Activated T-helper 1 cell treated with anti-CD3 and anti-CD28 coated beads, Interleukin-2, amount 50 U/mL, for 16 hours (primary cell): Measurements from ENCODE around the gene SPRING1.

Experiments
- DNase-seq, 2 donors: peaks; one replicate each; pipeline ENCODE4 v3.0.0-alpha.2; 2020; ENCODE audit warnings: low read depth in 1 of 2, low spot score in 1 of 2

Gene SPRING1

DNA sequence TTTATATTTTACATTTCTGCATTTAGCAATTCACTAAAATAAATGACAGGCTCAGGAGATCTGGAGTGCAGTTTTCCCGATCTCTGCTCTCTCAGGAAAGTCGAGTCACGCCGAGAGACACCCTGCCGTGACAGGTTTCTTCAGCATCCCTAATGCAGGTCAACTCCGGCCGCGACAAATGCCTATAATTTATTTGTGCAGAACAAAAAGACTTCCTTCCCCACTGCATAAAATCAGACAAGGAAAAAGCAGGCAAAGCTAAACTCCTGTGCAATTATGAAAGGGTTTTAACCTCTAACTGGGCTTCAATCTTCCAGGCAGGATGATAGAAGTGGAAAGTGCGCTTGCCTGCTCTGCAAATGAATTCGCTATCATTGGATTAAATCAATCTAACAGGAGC lies 28.1 kb downstream of the SPRING1 start:
- DNase-seq: no peak

- DNase-seq: peak in 1 of 2 donors; percentile 9
Measured at GRCh38 chr12:116708826-116709756, 28.8 kb downstream of the SPRING1 start.

- DNase-seq: no peak
Measured at GRCh38 chr12:116707751-116708150, 30.1 kb downstream of the SPRING1 start.

GRCh38 chr12:116703214-116703795 lies 34.6 kb downstream of the SPRING1 start:
- peak; percentile 27 to 40 for DNase-seq

DNA sequence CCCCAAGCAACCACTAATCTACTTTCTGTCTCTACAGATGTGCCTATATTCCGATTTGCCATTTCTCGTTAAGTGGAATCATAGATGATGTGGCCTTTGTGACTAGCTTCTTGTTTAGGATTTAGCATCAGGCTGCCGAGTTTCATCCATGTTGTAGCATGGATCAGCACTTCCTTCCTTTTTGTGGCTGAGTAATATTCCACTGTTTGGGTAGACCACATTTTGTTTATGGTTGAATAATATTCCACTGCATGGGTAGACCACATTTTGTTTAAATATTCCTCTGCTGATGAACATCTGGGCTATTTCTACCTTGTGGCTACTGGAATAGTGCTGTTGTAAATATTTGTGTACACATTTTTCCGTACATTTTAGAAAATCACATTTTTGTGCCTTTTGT lies 36.4 kb downstream of the SPRING1 start:
- no peak for DNase-seq

- DNase-seq: no peak
Measured at GRCh38 chr12:116700066-116700465, 37.8 kb downstream of the SPRING1 start.

- no peak for DNase-seq
Measured at GRCh38 chr12:116698554-116699075, 39.3 kb downstream of the SPRING1 start.

DNA sequence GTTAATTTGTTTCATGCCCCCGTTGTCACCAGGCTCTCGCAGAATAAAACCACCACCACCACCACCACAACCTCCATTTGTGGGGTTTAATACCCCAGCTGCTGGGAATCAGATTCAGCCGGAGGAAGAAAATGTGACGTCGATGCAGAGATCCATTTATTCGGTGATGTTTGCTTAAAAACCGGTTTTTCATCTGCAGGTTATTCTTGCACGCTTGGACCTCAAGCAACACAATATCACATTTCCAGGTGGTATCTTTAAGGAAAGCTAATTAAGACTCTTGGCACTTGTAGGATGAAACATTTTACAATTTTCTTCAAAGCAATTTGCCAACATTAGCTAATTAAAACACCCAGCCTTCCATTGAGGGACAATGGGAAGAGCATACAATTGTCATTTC lies 39.8 kb downstream of the SPRING1 start:
- DNase-seq: no peak

- no peak for DNase-seq
Measured at GRCh38 chr12:116697716-116698115, 40.2 kb downstream of the SPRING1 start.

GRCh38 chr12:116697305-116697704 lies 40.6 kb downstream of the SPRING1 start:
- DNase-seq: no peak

DNA sequence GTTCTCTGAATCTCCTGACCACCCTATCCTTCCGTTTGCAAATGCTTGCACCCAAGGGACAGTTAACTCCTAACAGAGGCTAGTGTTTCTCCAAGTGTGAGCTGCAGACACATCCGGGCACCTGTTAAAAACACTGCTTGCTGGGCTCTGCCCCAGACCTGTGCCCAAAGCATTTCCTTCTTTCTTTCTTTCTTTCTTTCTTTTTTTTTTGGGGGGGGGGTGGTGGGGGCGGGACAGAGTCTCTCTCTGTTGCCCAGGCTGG lies 42.5 kb downstream of the SPRING1 start:
- DNase-seq: no peak

GRCh38 chr12:116694653-116695463 lies 43.0 kb downstream of the SPRING1 start:
- no peak for DNase-seq

DNA sequence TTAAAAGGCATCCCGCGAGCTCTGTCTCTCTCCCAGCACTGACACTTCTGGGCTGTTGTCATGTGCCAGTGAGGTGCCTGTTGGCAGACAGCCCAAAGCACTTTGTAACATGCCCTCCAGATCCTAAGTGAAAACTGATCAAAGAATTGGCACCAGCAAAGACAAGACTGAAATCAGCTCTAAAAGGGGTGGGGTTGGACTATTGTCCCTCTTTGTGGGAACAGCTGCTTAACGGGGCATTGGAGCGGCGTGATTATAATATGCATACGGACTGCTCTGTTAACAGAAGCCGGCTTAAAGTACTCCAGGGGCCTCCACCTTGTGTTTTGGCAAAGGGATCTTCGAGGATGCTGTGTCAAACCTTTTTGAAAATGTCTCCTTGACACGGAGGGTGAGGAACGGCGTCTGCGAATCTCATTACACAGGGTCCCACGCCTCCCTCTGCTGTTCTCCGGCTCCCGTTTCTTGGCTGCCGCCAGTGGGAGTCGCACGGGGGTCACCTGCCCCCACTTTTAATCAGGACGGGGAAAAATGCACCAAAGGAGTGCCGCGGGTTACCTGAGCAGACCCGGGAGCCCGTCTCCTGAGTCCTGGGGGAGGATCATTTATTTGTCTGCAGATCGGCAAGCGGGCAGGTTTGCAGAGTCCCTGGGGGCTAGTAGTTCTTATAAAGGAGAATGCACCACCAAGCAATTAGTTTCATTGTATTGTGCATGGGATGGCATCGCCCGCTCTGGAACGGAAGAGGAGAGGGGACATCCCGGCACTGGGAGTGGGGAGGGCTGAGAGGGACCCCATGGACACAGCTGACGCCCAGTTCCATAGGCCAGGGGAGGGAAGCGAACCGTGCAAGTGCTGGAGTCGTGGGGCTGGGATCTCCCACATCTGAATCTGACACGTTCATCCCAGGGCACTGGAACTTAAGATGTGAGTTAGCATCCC lies 44.3 kb downstream of the SPRING1 start:
- DNase-seq: no peak

- DNase-seq: no peak
Measured at GRCh38 chr12:116692605-116693004, 45.3 kb downstream of the SPRING1 start.

DNA sequence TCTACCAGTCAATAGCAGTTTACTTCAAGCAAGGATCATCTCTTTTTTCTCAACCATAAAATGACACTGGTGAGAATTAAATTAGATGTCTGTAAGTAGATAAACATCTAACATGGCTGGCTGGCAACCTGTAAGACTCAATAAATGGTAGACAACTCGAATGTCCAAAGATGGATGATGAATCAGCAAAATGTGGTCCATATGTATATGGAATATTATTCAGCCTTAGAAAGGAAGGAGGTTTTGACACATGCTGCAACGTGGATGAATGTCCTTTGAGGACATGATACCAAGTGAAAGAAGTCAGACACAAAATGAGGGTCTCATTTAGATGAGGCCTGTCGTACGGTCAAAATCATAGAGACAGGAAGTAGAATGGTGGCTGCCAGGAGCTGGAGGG lies 46.2 kb downstream of the SPRING1 start:
- DNase-seq: no peak

- DNase-seq: no peak
Measured at GRCh38 chr12:116691205-116691604, 46.7 kb downstream of the SPRING1 start.

DNA sequence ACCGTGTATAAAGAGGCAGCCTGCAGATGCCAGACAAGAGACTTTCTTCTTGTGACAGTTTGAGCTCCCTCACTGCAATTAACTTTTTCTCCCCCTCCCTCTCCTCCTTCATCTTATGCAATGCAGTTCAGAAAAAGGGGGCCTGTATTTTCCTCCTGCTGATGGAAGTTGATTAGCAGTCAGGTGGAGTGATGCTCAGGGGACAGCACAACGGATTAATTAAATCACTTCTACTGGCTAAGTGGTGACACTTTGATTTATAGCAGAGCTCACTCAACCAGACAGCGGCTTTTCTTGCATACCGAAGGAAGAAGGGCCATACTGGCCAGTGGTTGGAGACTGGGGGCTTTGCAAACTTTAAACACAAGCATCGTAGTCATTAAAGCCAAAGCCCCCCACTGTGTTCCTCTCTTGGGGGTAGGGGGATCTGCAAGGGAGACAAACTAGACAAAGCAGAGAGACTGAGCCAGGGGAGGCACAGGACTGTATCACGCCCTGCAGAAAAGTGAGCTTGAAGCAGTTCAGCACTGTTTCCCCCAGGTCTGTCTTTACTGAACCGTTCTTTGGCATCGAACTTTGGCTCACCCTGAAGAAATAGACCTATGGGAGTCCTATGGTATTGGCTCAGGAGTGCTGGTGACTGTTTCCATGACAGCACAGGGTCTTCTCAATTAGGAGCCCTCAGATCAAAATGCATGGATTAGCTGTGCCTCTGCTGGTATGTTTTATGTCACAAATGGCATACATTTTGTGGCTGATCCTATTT lies 47.7 kb downstream of the SPRING1 start:
- DNase-seq: no peak

GRCh38 chr12:116689521-116689920 lies 48.3 kb downstream of the SPRING1 start:
- no peak for DNase-seq
